ENCODE results near the gene CD3E. TPM values are rescaled to one million over a fixed set of nuclear protein-coding genes. Genes with fewer than 3 reads are reported as not detected.

CD3E gene
- total RNA-seq, 1 experiment from 2014 or later = not detected

- Histone ChIP-seq H3K27me3 (peaks cover 8% of the 10 kb centered on the region; the same call in 1 of the 2 replicates), H3K9me3 (no peaks in the 10 kb centered on the region), H3K36me3 (no peaks in the 10 kb centered on the region), H3K4me3 (no peak overlapping the region)
- DNase-seq = no peak
Measured at GRCh38 chr11:118310781-118311485, 6.4 kb downstream of the CD3E start.

GRCh38 chr11:118311518-118311917 is 7.0 kb downstream of the CD3E start:
- H3K36me3 ChIP-seq = no peaks in the 10 kb centered on the region
- no peak for DNase-seq
- no peaks in the 10 kb centered on the region for H3K9me3 ChIP-seq
- peaks cover 8% of the 10 kb centered on the region; the same call in 1 of the 2 replicates for H3K27me3 ChIP-seq
- no peak overlapping the region for H3K4me3 ChIP-seq

- no peaks in the 10 kb centered on the region for H3K36me3 ChIP-seq
- peaks cover 8% of the 10 kb centered on the region; the same call in 1 of the 2 replicates for H3K27me3 ChIP-seq
- no peak overlapping the region for H3K4me3 ChIP-seq
- DNase-seq = no peak
- H3K9me3 ChIP-seq = no peaks in the 10 kb centered on the region
Measured at GRCh38 chr11:118312328-118312727, 7.8 kb downstream of the CD3E start.

GRCh38 chr11:118313242-118313641 is 8.7 kb downstream of the CD3E start:
- Histone ChIP-seq H3K36me3 (no peaks in the 10 kb centered on the region), H3K9me3 (no peaks in the 10 kb centered on the region), H3K27me3 (peaks cover 8% of the 10 kb centered on the region; the same call in 1 of the 2 replicates), H3K4me3 (no peak overlapping the region)
- DNase-seq = no peak

GRCh38 chr11:118314988-118315411 is 10.5 kb downstream of the CD3E start:
- Histone ChIP-seq H3K4me3 (no peak overlapping the region), H3K36me3 (no peaks in the 10 kb centered on the region), H3K27me3 (peaks cover 8% of the 10 kb centered on the region; the same call in 1 of the 2 replicates), H3K9me3 (no peaks in the 10 kb centered on the region)
- DNase-seq = no peak

GRCh38 chr11:118318124-118318523 is 13.6 kb downstream of the CD3E start:
- Histone ChIP-seq H3K4me3 (no peak overlapping the region), H3K9me3 (no peaks in the 10 kb centered on the region), H3K27me3 (no peaks in the 10 kb centered on the region), H3K36me3 (no peaks in the 10 kb centered on the region)
- no peak for DNase-seq

- no peak overlapping the region for H3K4me3 ChIP-seq
- no peaks in the 10 kb centered on the region for H3K27me3 ChIP-seq
- no peaks in the 10 kb centered on the region for H3K36me3 ChIP-seq
- no peaks in the 10 kb centered on the region for H3K9me3 ChIP-seq
- DNase-seq = no peak
Measured at GRCh38 chr11:118318581-118319336, 14.2 kb downstream of the CD3E start.

GRCh38 chr11:118319337-118319707 is 14.8 kb downstream of the CD3E start:
- no peak for DNase-seq
- H3K9me3 ChIP-seq = no peaks in the 10 kb centered on the region
- H3K4me3 ChIP-seq = no peak overlapping the region
- no peaks in the 10 kb centered on the region for H3K27me3 ChIP-seq
- no peaks in the 10 kb centered on the region for H3K36me3 ChIP-seq

- H3K9me3 ChIP-seq = no peaks in the 10 kb centered on the region
- DNase-seq = no peak
- no peak overlapping the region for H3K4me3 ChIP-seq
- H3K36me3 ChIP-seq = no peaks in the 10 kb centered on the region
- H3K27me3 ChIP-seq = no peaks in the 10 kb centered on the region
Measured at GRCh38 chr11:118320515-118320914, 16.0 kb downstream of the CD3E start.

- Histone ChIP-seq H3K9me3 (no peaks in the 10 kb centered on the region), H3K27me3 (no peaks in the 10 kb centered on the region), H3K36me3 (no peaks in the 10 kb centered on the region), H3K4me3 (no peak overlapping the region)
- DNase-seq = no peak
Measured at GRCh38 chr11:118321386-118322082, 17.0 kb downstream of the CD3E start.

GRCh38 chr11:118322721-118323120 is 18.2 kb downstream of the CD3E start:
- no peak for DNase-seq
- peaks cover 3% of the 10 kb centered on the region for H3K27me3 ChIP-seq
- H3K36me3 ChIP-seq = no peaks in the 10 kb centered on the region
- no peaks in the 10 kb centered on the region for H3K9me3 ChIP-seq
- no peak overlapping the region for H3K4me3 ChIP-seq

GRCh38 chr11:118325283-118325682 is 20.8 kb downstream of the CD3E start:
- DNase-seq = no peak

GRCh38 chr11:118328745-118329144 is 24.2 kb downstream of the CD3E start:
- DNase-seq = no peak
- Histone ChIP-seq H3K9me3 (no peaks in the 10 kb centered on the region), H3K27me3 (peaks cover 12% of the 10 kb centered on the region), H3K36me3 (no peaks in the 10 kb centered on the region), H3K4me3 (no peak overlapping the region)

More at GRCh38 chr11:118325283-118325682, 20.8 kb downstream of the CD3E start:
- H3K36me3 ChIP-seq = no peaks in the 10 kb centered on the region
- H3K4me3 ChIP-seq = no peak overlapping the region
- H3K9me3 ChIP-seq = no peaks in the 10 kb centered on the region
- peaks cover 12% of the 10 kb centered on the region for H3K27me3 ChIP-seq

GRCh38 chr11:118334745-118335144 is 30.2 kb downstream of the CD3E start:
- Histone ChIP-seq H3K36me3 (no peaks in the 10 kb centered on the region), H3K9me3 (no peaks in the 10 kb centered on the region), H3K27me3 (no peaks in the 10 kb centered on the region; the same call in 1 of the 2 replicates), H3K4me3 (no peak overlapping the region)
- no peak for DNase-seq

- H3K9me3 ChIP-seq = no peaks in the 10 kb centered on the region
- no peak for DNase-seq
- H3K4me3 ChIP-seq = no peak overlapping the region
- H3K27me3 ChIP-seq = no peaks in the 10 kb centered on the region; the same call in 1 of the 2 replicates
- no peaks in the 10 kb centered on the region for H3K36me3 ChIP-seq
Measured at GRCh38 chr11:118338637-118339061, 34.1 kb downstream of the CD3E start.

GRCh38 chr11:118339281-118339961 is 34.9 kb downstream of the CD3E start:
- Histone ChIP-seq H3K27me3 (no peaks in the 10 kb centered on the region; the same call in 1 of the 2 replicates), H3K4me3 (no peak overlapping the region), H3K36me3 (no peaks in the 10 kb centered on the region), H3K9me3 (no peaks in the 10 kb centered on the region)
- no peak for DNase-seq

Measured in MG63 (cell line).